HepG2 (cell line): Measurements from ENCODE around the gene SF3B2. TPM values are rescaled to one million over a fixed set of nuclear protein-coding genes. Genes with fewer than 3 reads are reported as not detected.

Experiments
- CAMTA2 ChIP-seq: sonication (generic); formaldehyde crosslinking; IDR thresholded peaks from 2 replicates; pipeline ENCODE4 v1.4.0; 2020; ENCODE audit warnings: mild to moderate bottlenecking, missing genetic modification reagents, borderline replicate concordance
- ERF ChIP-seq: IDR thresholded peaks from 2 replicates; pipeline ENCODE4 v1.6.1; 2018; ENCODE audit warnings: missing biosample characterization, missing genetic modification reagents
- HBP1 ChIP-seq: IDR thresholded peaks from 2 replicates; pipeline ENCODE4 v1.6.1; 2016; ENCODE audit warnings: low read depth, control low read depth
- PAWR ChIP-seq: sonication (generic); formaldehyde crosslinking; IDR thresholded peaks from 2 replicates; pipeline ENCODE4 v1.4.0; 2020; ENCODE audit warnings: missing genetic modification reagents, mild to moderate bottlenecking, borderline replicate concordance
- PTBP1 ChIP-seq: fragments of 200-400 bp; formaldehyde crosslinking; IDR thresholded peaks from 2 replicates; pipeline ENCODE4 v1.6.1; 2018; ENCODE audit warnings: low read length, low read depth; ENCODE audit not compliant: poor library complexity, severe bottlenecking
- RBM39 ChIP-seq: fragments of 200-400 bp; formaldehyde crosslinking; IDR thresholded peaks from one replicate; pipeline ENCODE4 v1.6.1; 2018; ENCODE audit warnings: antibody characterized with exemption, mild to moderate bottlenecking, low read depth, low read length; ENCODE audit not compliant: poor library complexity, severe bottlenecking
- RFXANK ChIP-seq: IDR thresholded peaks from 2 replicates; pipeline ENCODE4 v1.6.1; 2016
- SETDB1 ChIP-seq: sonication (generic); formaldehyde crosslinking; IDR thresholded peaks from 2 replicates; pipeline ENCODE4 v1.5.1; 2020; ENCODE audit warnings: missing genetic modification reagents, mild to moderate bottlenecking, borderline replicate concordance
- TP53 ChIP-seq: sonication (generic); formaldehyde crosslinking; conservative IDR thresholded peaks from 2 replicates; pipeline ENCODE4 v1.4.0; 2020; ENCODE audit warnings: missing genetic modification reagents
- ZFX ChIP-seq: sonication (generic); formaldehyde crosslinking; IDR thresholded peaks from 2 replicates; pipeline ENCODE4 v1.4.0; 2020; ENCODE audit warnings: mild to moderate bottlenecking, low read depth, missing genetic modification reagents, moderate library complexity
- ZFY ChIP-seq: sonication (generic); formaldehyde crosslinking; IDR thresholded peaks from 2 replicates; pipeline ENCODE4 v1.4.0; 2020; ENCODE audit warnings: missing genetic modification reagents
- ZMYM4 ChIP-seq: sonication (generic); formaldehyde crosslinking; IDR thresholded peaks from 2 replicates; pipeline ENCODE4 v1.8.1; 2023; ENCODE audit warnings: mild to moderate bottlenecking, missing genetic modification reagents
- ZNF138 ChIP-seq: sonication (generic); formaldehyde crosslinking; IDR thresholded peaks from 2 replicates; pipeline ENCODE4 v1.5.0; 2020; ENCODE audit warnings: mild to moderate bottlenecking, low read depth, missing genetic modification reagents
- ZNF224 ChIP-seq: sonication (generic); formaldehyde crosslinking; IDR thresholded peaks from 2 replicates; pipeline ENCODE4 v1.5.0; 2020; ENCODE audit warnings: mild to moderate bottlenecking, missing genetic modification reagents
- ZNF256 ChIP-seq: sonication (generic); formaldehyde crosslinking; conservative IDR thresholded peaks from 2 replicates; pipeline ENCODE4 v1.4.0; 2020; ENCODE audit warnings: missing genetic modification reagents
- ZNF263 ChIP-seq: sonication (generic); formaldehyde crosslinking; IDR thresholded peaks from 2 replicates; pipeline ENCODE4 v1.4.0; 2020; ENCODE audit warnings: missing genetic modification reagents
- ZNF282 ChIP-seq: fragments of 450-650 bp; IDR thresholded peaks from 2 replicates; pipeline ENCODE4 v1.6.1; 2018; ENCODE audit not compliant: partially characterized antibody
- ZNF501 ChIP-seq: sonication (generic); formaldehyde crosslinking; IDR thresholded peaks from 2 replicates; pipeline ENCODE4 v1.5.1; 2020; ENCODE audit warnings: mild to moderate bottlenecking, moderate library complexity, missing genetic modification reagents
- ZNF547 ChIP-seq: sonication (generic); formaldehyde crosslinking; IDR thresholded peaks from 2 replicates; pipeline ENCODE4 v1.5.1; 2020; ENCODE audit warnings: mild to moderate bottlenecking, missing genetic modification reagents
- ZNF800 ChIP-seq: sonication (generic); formaldehyde crosslinking; IDR thresholded peaks from 2 replicates; pipeline ENCODE4 v1.4.0; 2020; ENCODE audit warnings: missing genetic modification reagents
- polyA plus RNA-seq, 8 experiments: library from polyadenylated mRNA; depleted of rRNA in 3 of 8; stranded (reverse) in 7 of 8; unstranded in 1 of 8; fragments of >200 nt; fragmentation: Illumina TruSeq in 4 of 8; extraction: Trizol in 4 of 8; gene quantifications; 2 replicates each; pipeline versions ENCODE4 v1.2.1 to v1.2.3, GENCODE V29; 2011 to 2016; ENCODE audit warnings: low read depth in 4 of 8, missing spikeins in 1 of 8, mixed read lengths in 1 of 8; ENCODE audit not compliant: insufficient read depth in 1 of 8
- total RNA-seq, 5 experiments: library from RNA; depleted of rRNA; stranded (reverse); fragments of >200 nt; fragmentation: Illumina TruSeq; extraction: Trizol; gene quantifications; 2 replicates each; pipeline ENCODE4 v1.2.3, GENCODE V29; 2016; ENCODE audit warnings: low read depth in 1 of 5
- TF ChIP-seq, protein P1 (sequence below): sonication (generic); formaldehyde crosslinking; conservative IDR thresholded peaks from 2 replicates; pipeline ENCODE4 v1.4.0; 2020; ENCODE audit warnings: mild to moderate bottlenecking, missing genetic modification reagents, moderate library complexity

Gene SF3B2
- total and polyA plus RNA-seq, 2 of the 13 experiments (the other 11 are each of a cell fraction or from before 2014, with no cell fraction given) = 70.4 to 153 TPM

DNA sequence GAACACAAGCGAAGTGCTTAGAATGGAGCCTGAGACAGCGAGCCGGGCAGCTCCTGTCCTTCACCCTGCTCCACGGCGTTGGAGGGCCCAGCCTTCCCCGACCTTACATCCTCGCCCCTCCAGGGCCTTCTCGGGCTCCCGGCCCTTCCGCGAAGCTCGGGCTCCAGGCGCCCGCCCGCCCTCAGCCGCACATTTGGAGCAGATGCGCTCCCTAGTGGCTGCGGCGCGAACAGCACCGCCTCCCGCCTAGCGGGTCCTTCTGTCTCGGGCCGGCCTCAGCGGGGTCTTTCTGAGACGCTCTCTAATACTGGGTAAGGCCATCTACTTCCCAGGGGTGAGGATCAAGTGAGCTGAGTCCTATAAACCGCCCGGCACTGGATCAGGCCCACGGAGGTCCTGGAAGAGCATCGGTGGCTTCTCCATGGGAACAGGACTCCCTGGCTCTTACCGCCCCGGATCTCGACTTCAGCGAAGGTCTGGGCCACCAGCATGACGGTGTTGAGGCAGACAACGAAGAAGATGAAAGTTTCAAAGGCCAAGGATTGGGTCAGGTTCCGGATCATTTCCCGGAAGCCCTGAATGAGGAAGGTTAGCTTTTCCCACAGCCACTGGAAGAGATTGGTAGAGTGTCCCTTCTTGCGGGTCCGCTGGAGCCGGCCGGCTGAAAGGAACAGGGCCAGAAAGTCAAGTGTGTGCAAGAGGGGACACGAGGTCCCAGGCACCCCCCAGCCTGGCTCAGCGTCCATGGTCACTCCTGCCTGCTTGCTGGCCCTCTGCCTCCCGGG is 29.6 kb upstream of the SF3B2 start (continued):
- TF ChIP-seq ZNF547 (CRISPR knock-in tag) = peak; percentile 33; the same call in 1 of the 2 replicates
- no peak for TF ChIP-seq HBP1 (CRISPR knock-in tag)
- 0 out of 2 replicates have a peak, but pooled peaks have one; percentile 50 for TF ChIP-seq ZNF256
- TF ChIP-seq, protein P1, sequence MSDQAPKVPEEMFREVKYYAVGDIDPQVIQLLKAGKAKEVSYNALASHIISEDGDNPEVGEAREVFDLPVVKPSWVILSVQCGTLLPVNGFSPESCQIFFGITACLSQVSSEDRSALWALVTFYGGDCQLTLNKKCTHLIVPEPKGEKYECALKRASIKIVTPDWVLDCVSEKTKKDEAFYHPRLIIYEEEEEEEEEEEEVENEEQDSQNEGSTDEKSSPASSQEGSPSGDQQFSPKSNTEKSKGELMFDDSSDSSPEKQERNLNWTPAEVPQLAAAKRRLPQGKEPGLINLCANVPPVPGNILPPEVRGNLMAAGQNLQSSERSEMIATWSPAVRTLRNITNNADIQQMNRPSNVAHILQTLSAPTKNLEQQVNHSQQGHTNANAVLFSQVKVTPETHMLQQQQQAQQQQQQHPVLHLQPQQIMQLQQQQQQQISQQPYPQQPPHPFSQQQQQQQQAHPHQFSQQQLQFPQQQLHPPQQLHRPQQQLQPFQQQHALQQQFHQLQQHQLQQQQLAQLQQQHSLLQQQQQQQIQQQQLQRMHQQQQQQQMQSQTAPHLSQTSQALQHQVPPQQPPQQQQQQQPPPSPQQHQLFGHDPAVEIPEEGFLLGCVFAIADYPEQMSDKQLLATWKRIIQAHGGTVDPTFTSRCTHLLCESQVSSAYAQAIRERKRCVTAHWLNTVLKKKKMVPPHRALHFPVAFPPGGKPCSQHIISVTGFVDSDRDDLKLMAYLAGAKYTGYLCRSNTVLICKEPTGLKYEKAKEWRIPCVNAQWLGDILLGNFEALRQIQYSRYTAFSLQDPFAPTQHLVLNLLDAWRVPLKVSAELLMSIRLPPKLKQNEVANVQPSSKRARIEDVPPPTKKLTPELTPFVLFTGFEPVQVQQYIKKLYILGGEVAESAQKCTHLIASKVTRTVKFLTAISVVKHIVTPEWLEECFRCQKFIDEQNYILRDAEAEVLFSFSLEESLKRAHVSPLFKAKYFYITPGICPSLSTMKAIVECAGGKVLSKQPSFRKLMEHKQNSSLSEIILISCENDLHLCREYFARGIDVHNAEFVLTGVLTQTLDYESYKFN = no peak
- TF ChIP-seq ZNF224 (CRISPR knock-in tag) = peak; percentile 11; the same call in 1 of the 2 replicates
- no peak for TF ChIP-seq ZNF138 (CRISPR knock-in tag)
- TF ChIP-seq SETDB1 = no peak
- no peak for TF ChIP-seq ZMYM4
- TF ChIP-seq ZFY = peak; percentile 68
- TF ChIP-seq ERF (CRISPR knock-in tag) = no peak
- no peak for TF ChIP-seq PTBP1
- no peak for TF ChIP-seq TP53 (CRISPR knock-in tag)
- TF ChIP-seq ZNF263 (CRISPR knock-in tag) = peak; percentile 38; the same call in 1 of the 2 replicates
- TF ChIP-seq RFXANK = no peak
- no peak for TF ChIP-seq ZNF282
- TF ChIP-seq CAMTA2 = no peak
- no peak for TF ChIP-seq ZNF501 (CRISPR knock-in tag)
- no peak for TF ChIP-seq RBM39
- TF ChIP-seq ZFX = peak; percentile 65
- TF ChIP-seq PAWR = no peak
- TF ChIP-seq ZNF800 = peak; percentile 46; the same call in 1 of the 2 replicates
